ENCODE measurements around the gene SOD3.

The SOD3 gene

DNA sequence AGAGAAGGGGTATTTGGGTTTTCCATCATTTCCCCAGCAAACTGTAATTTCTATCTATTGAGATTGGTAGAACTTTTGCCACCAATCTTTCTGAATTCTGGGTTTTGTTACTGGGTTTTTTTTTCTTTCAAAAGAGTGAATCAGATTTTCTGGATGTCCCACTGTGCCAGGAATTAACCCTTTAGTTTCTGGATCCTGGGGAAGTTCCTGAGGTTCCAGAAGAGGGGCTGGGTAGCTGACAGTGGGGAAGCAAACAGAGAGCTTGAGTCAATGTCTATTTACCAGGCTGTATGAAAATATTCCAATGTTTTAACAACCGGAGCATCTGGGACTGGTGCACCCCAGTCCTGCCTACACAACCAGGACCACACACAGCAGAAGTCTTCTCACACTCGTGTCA lies 25.8 kb upstream of the SOD3 start:
- no peak for TF ChIP-seq GATA3 (IDR thresholded peaks at IDR 0.05; ENCODE audit: low read depth, low read length)
- TF ChIP-seq GATA2 (IDR thresholded peaks at IDR 0.05; ENCODE audit: low read depth, low read length) = no peak

- TF ChIP-seq GATA3 (IDR thresholded peaks at IDR 0.05; ENCODE audit: low read depth, low read length) = no peak
- no peak for TF ChIP-seq GATA2 (IDR thresholded peaks at IDR 0.05; ENCODE audit: low read depth, low read length)
These were observed 25.3 kb upstream of the SOD3 start for GRCh38 chr4:24770032-24770584.

- no peak for TF ChIP-seq GATA2 (IDR thresholded peaks at IDR 0.05; ENCODE audit: low read depth, low read length)
- no peak for TF ChIP-seq GATA3 (IDR thresholded peaks at IDR 0.05; ENCODE audit: low read depth, low read length)
These were observed 24.7 kb upstream of the SOD3 start for GRCh38 chr4:24770667-24771066.

GRCh38 chr4:24771241-24771640 lies 24.1 kb upstream of the SOD3 start:
- TF ChIP-seq GATA3 (IDR thresholded peaks at IDR 0.05; ENCODE audit: low read depth, low read length) = no peak
- no peak for TF ChIP-seq GATA2 (IDR thresholded peaks at IDR 0.05; ENCODE audit: low read depth, low read length)

DNA sequence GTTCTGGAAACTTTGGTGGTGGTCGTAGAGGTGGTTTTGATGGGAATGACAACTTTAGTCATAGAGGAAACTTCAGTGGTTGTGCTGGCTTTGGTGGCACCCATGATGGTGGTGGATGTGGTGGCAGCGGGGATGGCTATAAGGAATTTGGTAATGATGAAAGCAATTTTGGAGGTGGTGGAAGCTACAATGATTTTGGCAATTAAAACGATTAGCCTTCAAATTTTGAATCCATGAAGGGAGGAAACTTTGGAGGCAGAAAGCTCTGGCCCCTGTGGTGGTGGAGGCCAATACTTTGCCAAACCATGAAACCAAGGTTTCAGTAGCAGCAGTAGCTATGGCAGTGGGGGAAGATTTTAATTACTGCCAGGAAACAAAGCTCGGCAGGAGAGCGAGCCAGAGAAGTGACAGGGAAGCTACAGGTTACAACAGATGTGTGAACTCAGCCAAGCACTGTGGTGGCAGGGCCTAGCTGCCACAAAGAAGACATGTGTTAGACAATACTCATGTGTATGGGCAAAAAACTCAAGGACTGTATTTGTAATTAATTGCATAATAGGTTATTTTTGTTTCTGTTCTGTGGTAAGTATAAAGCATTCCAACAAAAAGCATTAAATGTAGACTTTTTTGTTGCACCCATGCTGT lies 23.2 kb upstream of the SOD3 start:
- no peak for TF ChIP-seq GATA3 (IDR thresholded peaks at IDR 0.05; ENCODE audit: low read depth, low read length)

GRCh38 chr4:24772952-24773351 lies 22.4 kb upstream of the SOD3 start:
- no peak for TF ChIP-seq GATA2 (IDR thresholded peaks at IDR 0.05; ENCODE audit: low read depth, low read length)
- TF ChIP-seq GATA3 (IDR thresholded peaks at IDR 0.05; ENCODE audit: low read depth, low read length) = no peak

DNA sequence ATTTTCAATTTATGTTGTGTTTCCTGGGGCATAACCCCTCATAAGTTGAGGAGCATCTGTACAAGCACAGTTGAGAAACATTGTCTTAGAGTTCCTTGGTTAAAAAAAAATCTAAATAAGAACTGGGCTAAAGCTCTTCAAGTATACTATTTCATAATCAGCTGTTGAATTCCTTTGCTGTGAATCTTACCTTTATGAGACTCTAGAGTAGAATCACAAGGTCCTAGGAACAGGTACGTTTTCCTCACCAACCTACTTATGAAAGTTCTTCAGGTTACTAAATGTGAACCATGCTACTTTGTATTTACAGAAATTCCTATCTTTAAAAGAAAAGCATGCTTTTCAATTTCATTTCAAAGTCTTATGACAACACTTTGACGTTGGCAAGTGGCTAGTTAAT lies 20.9 kb upstream of the SOD3 start:
- TF ChIP-seq GATA3 (IDR thresholded peaks at IDR 0.05; ENCODE audit: low read depth, low read length) (no peak), GATA2 (IDR thresholded peaks at IDR 0.05; ENCODE audit: low read depth, low read length) (no peak)

- TF ChIP-seq GATA2 (IDR thresholded peaks at IDR 0.05; ENCODE audit: low read depth, low read length) (no peak), GATA3 (IDR thresholded peaks at IDR 0.05; ENCODE audit: low read depth, low read length) (no peak)
These were observed 20.3 kb upstream of the SOD3 start for GRCh38 chr4:24775032-24775605.

GRCh38 chr4:24775750-24776149 lies 19.6 kb upstream of the SOD3 start:
- TF ChIP-seq GATA3 (IDR thresholded peaks at IDR 0.05; ENCODE audit: low read depth, low read length) (no peak), GATA2 (IDR thresholded peaks at IDR 0.05; ENCODE audit: low read depth, low read length) (no peak)

DNA sequence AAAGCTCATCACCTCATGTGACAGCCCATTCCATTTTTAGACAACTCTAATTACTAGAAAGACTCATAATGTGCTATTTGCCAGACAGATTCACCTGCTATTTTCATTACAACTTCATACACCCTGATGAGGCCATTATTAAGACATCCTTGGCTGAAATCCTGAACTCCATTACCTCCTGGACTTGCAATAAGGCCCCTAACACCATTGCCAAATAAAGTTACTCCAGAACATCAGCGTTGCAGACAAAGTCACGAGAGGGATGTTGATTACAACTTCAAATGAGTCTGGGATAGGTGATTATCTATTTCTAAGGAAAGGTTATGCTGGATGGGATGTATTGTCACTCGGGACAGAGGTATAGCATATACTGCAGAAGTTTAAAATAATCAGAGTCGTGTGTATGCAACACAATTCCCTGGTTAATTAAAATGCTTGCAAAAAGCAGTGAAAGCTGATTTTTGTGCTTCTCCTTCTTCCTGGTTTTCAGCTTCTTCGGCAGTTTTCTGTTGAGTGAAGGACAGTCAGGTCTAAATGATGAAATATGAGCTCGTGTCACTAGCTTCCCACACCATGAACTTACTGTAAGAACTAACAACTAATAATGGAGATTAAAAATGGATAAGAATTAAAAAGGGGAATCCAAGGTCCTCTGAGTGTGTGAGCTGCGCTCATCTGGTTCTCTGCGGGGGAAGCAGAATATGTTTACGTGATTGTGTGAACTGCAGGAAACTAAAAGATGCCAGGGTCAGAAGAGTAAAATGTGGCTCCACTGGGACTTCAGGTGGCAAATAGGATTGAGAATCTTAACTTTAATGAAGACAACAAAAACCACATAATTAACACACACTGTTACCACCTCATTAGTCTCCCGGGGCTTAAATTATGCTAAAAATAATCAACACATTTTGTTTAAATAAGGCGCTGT lies 17.6 kb upstream of the SOD3 start:
- TF ChIP-seq GATA2 (IDR thresholded peaks at IDR 0.05; ENCODE audit: low read depth, low read length) (no peak), GATA3 (IDR thresholded peaks at IDR 0.05; ENCODE audit: low read depth, low read length) (no peak)

DNA sequence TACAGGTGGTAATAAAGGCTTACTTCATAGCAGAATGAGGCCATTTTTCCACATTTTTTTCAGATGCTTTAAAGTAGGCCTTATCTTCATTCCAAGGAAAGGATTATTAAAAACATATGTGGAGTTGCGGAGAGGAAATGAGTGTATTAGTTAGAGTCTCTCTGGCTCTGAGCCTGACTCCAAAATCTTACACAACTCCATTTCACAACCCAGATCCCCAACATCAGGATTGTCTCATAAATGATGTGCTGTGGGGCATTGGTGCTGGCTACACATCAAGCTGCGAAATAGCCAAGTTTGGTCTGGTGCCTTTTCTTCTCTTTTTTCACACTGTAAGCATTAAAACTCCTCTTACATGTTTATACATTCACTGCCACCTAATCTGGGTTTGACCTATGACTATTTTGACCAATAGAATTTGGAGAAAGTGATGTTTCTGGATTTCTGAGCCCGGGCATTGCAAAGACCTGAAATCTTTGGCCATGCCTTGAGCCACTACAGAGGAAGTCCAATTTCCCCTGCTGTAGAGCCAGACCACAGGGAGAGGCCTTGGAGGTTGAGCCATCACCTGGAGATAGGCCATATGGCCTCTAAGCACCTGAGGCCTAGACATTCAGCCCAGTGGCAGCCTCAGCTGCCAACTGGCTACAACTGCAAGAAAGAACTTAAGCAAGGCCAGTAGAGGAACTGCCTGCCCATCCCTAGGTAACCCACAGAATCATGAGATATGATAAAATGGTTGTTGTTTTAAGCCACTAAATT lies 16.7 kb upstream of the SOD3 start:
- TF ChIP-seq GATA2 (IDR thresholded peaks at IDR 0.05; ENCODE audit: low read depth, low read length) = no peak
- TF ChIP-seq GATA3 (IDR thresholded peaks at IDR 0.05; ENCODE audit: low read depth, low read length) = no peak

GRCh38 chr4:24780936-24781495 lies 14.4 kb upstream of the SOD3 start:
- no peak for TF ChIP-seq GATA3 (IDR thresholded peaks at IDR 0.05; ENCODE audit: low read depth, low read length)
- no peak for TF ChIP-seq GATA2 (IDR thresholded peaks at IDR 0.05; ENCODE audit: low read depth, low read length)

- TF ChIP-seq GATA3 (IDR thresholded peaks at IDR 0.05; ENCODE audit: low read depth, low read length) (no peak), GATA2 (IDR thresholded peaks at IDR 0.05; ENCODE audit: low read depth, low read length) (no peak)
These were observed 13.2 kb upstream of the SOD3 start for GRCh38 chr4:24781999-24782745.
